C1 segment of cervical spinal cord (tissue), 14 donors: Measurements from ENCODE around the gene CMTM6.
"Not testable (repeated sequence)": the region's sequence is repeated elsewhere in the genome, so short reads cannot be mapped to it uniquely, and the experiment has no call there.

Source experiments
- DNase-seq, 14 donors: peaks; one replicate each; lab custom pipeline; 2025; lab: John Stamatoyannopoulos, UW

CMTM6 gene

GRCh38 chr3:32499585-32499984 is 3.1 kb downstream of the CMTM6 start:
- no peak for DNase-seq

GRCh38 chr3:32498992-32499391 is 3.7 kb downstream of the CMTM6 start:
- DNase-seq: no peak

GRCh38 chr3:32498252-32498651 is 4.4 kb downstream of the CMTM6 start:
- DNase-seq: no peak

DNA sequence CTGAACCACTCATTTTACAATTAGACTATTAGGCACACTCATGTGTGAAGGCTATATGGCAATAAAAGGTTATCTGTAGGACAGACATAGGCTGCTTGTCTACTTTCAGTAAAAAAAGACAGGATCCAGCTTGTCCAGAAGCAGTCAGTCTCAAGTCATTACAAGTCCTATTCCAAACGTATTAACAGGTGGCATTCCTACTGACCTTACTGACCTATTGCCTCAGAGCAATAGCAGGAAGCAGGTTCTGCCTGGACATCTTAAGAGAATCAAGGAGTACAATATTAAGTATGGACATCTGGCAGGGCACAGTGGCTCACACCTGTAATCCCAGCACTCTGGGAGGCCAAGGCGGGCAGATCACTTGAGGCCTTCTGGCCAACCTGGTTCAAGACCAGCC is 7.0 kb downstream of the CMTM6 start:
- DNase-seq: no peak

DNA sequence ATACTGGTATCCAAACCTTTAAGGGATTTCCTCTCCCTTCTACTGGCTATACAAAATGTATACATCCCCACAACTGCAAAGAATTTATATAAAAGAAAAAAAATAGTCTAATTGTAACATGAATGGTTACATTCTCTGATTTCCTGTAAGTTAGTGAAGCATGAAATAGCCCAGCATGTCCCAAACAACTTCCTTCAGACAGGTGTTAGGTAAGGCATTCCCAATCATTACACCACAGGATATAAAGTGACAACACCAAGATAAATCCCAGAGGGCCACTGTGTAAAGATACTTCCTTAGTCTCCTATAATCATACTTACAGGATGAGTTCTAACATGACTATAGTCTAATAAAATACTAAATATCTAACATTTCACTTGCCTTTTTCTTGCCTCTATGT is 7.6 kb downstream of the CMTM6 start:
- DNase-seq: no peak

GRCh38 chr3:32493437-32494414 is 8.9 kb downstream of the CMTM6 start:
- DNase-seq: no peak

- no peak for DNase-seq
Observed at GRCh38 chr3:32492684-32493436, 9.8 kb downstream of the CMTM6 start.

DNA sequence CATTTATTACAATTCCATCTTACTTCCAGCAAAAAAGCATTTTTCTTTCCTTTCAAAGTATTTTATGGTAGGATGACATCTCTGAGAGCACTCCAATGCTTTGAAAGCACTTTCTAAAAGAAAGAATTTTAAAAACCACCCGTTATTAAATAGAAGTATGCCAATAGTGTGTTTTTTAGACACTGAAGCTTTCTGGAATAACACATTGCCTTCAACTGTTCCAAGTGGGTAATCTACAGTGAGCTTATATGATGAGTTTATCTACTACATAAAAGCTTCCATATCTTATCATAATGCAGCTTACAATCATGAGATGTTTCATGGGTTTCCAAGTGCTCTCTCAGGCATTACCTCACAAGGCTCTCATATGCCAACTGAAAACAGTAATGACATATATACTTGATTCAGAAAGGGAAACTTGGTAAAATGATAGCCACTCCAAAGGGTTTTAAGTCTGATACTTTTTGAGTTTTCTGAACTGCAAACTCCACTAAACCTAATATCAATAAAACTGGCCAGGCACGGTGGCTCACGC is 14.1 kb downstream of the CMTM6 start:
- DNase-seq: no peak

DNA sequence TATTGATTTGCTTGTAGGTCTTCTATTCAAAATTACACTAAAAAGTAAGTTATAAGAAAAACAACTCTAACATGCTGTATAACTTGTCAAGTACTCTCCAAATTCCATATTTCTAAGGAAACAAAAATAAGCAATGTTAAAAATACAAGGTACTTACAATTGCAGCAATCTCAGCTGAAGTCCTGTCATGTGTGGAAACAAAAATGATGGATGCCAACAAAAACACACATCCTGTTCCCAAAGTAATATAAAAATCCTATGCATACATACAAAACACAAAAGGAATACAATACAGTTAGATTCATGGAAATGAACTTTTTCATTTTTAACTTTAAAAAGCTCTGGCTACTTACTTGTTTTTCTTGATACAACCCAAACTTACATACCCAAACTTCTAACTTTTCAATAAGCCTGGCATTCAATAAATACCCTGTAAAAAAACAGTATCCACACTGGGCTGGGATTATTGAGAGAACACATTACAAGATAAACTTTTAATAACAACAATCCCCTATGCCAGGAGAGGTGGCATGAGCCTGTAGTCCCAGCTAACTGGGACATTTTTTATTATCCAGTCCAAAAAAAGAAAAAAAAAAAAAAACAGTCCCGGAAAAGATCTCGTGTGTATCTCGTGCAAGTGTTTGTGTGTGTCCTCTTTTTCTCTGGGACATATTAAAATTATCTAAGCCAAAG is 14.7 kb downstream of the CMTM6 start:
- no peak for DNase-seq

- DNase-seq: no peak
Observed at GRCh38 chr3:32484436-32484835, 18.2 kb downstream of the CMTM6 start.

- no peak for DNase-seq
Observed at GRCh38 chr3:32483772-32484171, 18.9 kb downstream of the CMTM6 start.

GRCh38 chr3:32482693-32483092 is 20.0 kb downstream of the CMTM6 start:
- no peak for DNase-seq

- no peak for DNase-seq
Observed at GRCh38 chr3:32481791-32482631, 20.6 kb downstream of the CMTM6 start.

DNA sequence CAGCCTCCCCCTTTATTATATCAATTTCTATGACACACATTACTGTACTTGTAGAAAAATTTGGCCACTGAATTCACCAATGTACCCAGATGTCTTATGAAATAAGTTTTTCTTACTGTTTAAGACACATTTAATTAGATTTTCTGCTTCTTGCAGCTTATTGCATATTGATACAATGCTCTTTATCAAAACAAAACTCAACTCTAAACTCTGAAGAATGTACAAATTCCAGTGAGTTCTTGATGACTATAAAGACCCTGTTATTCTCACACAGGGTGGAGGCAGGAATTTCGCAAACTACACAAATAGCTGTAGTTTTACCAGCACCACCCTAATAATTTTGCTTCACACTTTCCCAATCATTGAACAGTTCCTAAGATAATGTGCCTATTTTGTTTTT is 22.0 kb downstream of the CMTM6 start:
- DNase-seq: no peak

DNA sequence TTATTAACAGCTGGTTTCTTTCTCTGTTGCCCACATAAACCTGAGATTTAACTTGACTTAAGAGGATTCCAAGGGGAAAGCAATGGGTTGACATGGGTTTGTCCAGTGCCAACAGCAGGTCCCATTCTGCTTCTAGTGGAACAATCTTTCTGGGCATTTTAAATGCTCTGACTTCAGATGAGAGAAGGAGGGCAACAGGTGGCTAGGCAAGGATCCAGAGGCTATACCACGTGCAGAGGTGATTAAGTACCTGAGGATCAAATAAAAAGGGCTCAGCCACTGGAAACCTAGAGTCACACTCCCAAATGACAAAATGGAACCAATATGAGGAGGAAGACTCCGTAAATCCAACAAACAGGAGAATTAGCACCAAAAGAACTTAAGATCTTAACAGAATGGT is 28.5 kb downstream of the CMTM6 start:
- DNase-seq: no peak

GRCh38 chr3:32472151-32472550 is 30.5 kb downstream of the CMTM6 start:
- not testable (repeated sequence) for DNase-seq

DNA sequence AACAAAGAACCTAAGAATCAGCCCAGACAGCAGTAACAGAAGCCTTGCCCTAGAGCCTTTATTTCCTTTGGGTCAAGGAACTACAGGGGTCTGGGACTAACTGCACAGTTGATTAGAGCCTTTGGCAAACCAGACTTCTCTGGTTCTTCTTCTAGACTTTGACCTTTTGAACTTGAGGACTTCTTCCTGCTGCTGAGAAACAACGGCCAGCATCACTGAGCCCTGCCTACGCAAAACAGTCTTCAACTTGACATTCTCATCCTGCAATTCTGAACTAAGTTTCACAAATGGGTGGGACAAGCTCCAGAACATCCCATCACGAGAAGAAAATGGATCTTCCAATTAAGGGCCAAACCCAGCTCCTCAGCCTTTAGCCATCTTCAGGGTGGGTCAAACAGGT is 31.4 kb downstream of the CMTM6 start:
- no peak for DNase-seq

- no peak for DNase-seq
Observed at GRCh38 chr3:32470362-32470761, 32.3 kb downstream of the CMTM6 start.

DNA sequence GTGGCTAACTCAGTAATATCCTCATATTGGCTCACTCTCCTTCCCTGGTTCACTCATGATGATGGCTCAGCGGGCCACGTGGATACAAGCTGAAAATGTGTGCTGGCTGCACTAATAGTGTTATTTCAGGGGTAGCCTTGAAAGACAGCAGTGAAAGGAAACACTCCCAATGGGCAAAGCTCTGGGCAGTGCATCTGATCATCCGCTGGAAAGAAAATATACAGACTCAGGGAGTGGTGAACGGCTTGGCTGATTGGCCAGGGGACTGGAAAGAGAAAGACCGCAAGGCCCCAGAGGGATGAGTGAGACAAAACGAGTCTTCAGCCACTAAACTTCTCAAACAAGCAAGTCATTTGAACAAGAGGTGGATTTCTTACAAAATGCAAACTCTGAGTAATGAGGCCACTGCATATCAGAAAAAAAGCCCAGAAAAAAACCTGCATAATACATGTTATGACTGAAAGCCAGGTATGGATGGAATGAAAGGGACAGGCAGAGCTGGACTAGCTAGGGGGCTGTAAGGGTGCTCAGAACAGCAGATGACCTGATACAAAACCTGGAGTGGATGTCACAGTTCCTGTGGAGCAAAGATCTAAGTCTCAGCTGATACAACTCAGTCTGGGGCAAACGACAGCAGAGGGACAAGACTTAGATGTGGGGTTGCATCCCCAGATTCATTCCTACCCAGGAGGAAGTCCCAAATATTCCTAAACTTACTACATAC is 33.3 kb downstream of the CMTM6 start:
- no peak for DNase-seq
